ENCODE data around the gene CEP41. TPM values are rescaled to one million over a fixed set of nuclear protein-coding genes. Genes with fewer than 3 reads are reported as not detected.

The CEP41 gene
- total RNA-seq, 2 experiments from 2014 or later = 19.6 to 35.4 TPM

- Histone ChIP-seq H4K20me1 (ENCODE audit: insufficient read depth, low read length) (no peaks in the 10 kb centered on the region), H3K36me3 (ENCODE audit: insufficient read depth, low read length) (no peaks in the 10 kb centered on the region; the same call in 1 of the 2 replicates), H3K9me2 (ENCODE audit: insufficient read depth, low read length) (no peaks in the 10 kb centered on the region), H3K4me2 (ENCODE audit: low read length) (no peak overlapping the region), H2AFZ (ENCODE audit: low read length) (no peak overlapping the region), H3K9me3 (ENCODE audit: low read length) (no peaks in the 10 kb centered on the region), H3K79me2 (ENCODE audit: insufficient read depth, low read depth, low read length) (no peaks in the 10 kb centered on the region), H3K4me1 (ENCODE audit: insufficient read depth, low read length, poor library complexity, severe bottlenecking) (no peaks in the 10 kb centered on the region), H3K27ac (ENCODE audit: low read depth, low read length, poor library complexity, severe bottlenecking) (no peak overlapping the region), H3K4me3 (ENCODE audit: low read depth, low read length, poor library complexity, severe bottlenecking) (no peak overlapping the region)
- intact Hi-C loops (cut with micrococcal nuclease; ENCODE audit: unreplicated experiment) = no loop called here
- ChIA-PET POLR2A (interaction anchor here (0.7 kb wide), 1 partner anchor 34 kb away, joined by 3 read pairs; no protein-coding TSS in a partner anchor), CTCF (ENCODE audit: unreplicated experiment) (no interaction called here)
- no peak for DNase-seq (ENCODE audit: low spot score)
- TF ChIP-seq, protein P1, sequence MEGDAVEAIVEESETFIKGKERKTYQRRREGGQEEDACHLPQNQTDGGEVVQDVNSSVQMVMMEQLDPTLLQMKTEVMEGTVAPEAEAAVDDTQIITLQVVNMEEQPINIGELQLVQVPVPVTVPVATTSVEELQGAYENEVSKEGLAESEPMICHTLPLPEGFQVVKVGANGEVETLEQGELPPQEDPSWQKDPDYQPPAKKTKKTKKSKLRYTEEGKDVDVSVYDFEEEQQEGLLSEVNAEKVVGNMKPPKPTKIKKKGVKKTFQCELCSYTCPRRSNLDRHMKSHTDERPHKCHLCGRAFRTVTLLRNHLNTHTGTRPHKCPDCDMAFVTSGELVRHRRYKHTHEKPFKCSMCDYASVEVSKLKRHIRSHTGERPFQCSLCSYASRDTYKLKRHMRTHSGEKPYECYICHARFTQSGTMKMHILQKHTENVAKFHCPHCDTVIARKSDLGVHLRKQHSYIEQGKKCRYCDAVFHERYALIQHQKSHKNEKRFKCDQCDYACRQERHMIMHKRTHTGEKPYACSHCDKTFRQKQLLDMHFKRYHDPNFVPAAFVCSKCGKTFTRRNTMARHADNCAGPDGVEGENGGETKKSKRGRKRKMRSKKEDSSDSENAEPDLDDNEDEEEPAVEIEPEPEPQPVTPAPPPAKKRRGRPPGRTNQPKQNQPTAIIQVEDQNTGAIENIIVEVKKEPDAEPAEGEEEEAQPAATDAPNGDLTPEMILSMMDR (conservative IDR thresholded peaks at IDR 0.05; ENCODE audit: low read length) = no peak
- no peak for TF ChIP-seq EZH2phosphoT487 (IDR thresholded peaks at IDR 0.05; ENCODE audit: borderline replicate concordance, low read depth, low read length)
- no TSS peak for BruUV-seq (replicated peaks)
These were observed 23.6 kb downstream of the CEP41 start for GRCh38 chr7:130417213-130417612.

- H3K9me2 ChIP-seq (ENCODE audit: insufficient read depth, low read length) = no peaks in the 10 kb centered on the region
- no peaks in the 10 kb centered on the region for H3K4me1 ChIP-seq (ENCODE audit: insufficient read depth, low read length, poor library complexity, severe bottlenecking)
- no peak overlapping the region for H3K27ac ChIP-seq (ENCODE audit: low read depth, low read length, poor library complexity, severe bottlenecking)
- H3K4me2 ChIP-seq (ENCODE audit: low read length) = no peak overlapping the region
- TF ChIP-seq, protein P1 (conservative IDR thresholded peaks at IDR 0.05; ENCODE audit: low read length) = no peak
- TF ChIP-seq EZH2phosphoT487 (IDR thresholded peaks at IDR 0.05; ENCODE audit: borderline replicate concordance, low read depth, low read length) = no peak
- no peaks in the 10 kb centered on the region for H3K9me3 ChIP-seq (ENCODE audit: low read length)
- no peak for DNase-seq (ENCODE audit: low spot score)
- H4K20me1 ChIP-seq (ENCODE audit: insufficient read depth, low read length) = no peaks in the 10 kb centered on the region
- CTCF ChIA-PET (ENCODE audit: unreplicated experiment) = no interaction called here
- H2AFZ ChIP-seq (ENCODE audit: low read length) = no peak overlapping the region
- H3K4me3 ChIP-seq (ENCODE audit: low read depth, low read length, poor library complexity, severe bottlenecking) = no peak overlapping the region
- H3K36me3 ChIP-seq (ENCODE audit: insufficient read depth, low read length) = peaks cover 4% of the 10 kb centered on the region; the same call in 1 of the 2 replicates
- POLR2A ChIA-PET = no interaction called here
- intact Hi-C loops (cut with micrococcal nuclease; ENCODE audit: unreplicated experiment) = no loop called here
- BruUV-seq (replicated peaks) = no TSS peak
- H3K79me2 ChIP-seq (ENCODE audit: insufficient read depth, low read depth, low read length) = no peaks in the 10 kb centered on the region
These were observed 25.8 kb downstream of the CEP41 start for GRCh38 chr7:130415006-130415405.

GRCh38 chr7:130413201-130413600 is 27.6 kb downstream of the CEP41 start:
- H2AFZ ChIP-seq (ENCODE audit: low read length) = no peak overlapping the region
- no peak for TF ChIP-seq EZH2phosphoT487 (IDR thresholded peaks at IDR 0.05; ENCODE audit: borderline replicate concordance, low read depth, low read length)
- TF ChIP-seq, protein P1 (conservative IDR thresholded peaks at IDR 0.05; ENCODE audit: low read length) = no peak
- H3K79me2 ChIP-seq (ENCODE audit: insufficient read depth, low read depth, low read length) = no peaks in the 10 kb centered on the region
- no peak overlapping the region for H3K4me3 ChIP-seq (ENCODE audit: low read depth, low read length, poor library complexity, severe bottlenecking)
- no peaks in the 10 kb centered on the region for H3K4me1 ChIP-seq (ENCODE audit: insufficient read depth, low read length, poor library complexity, severe bottlenecking)
- H3K4me2 ChIP-seq (ENCODE audit: low read length) = no peak overlapping the region
- no peaks in the 10 kb centered on the region for H3K9me2 ChIP-seq (ENCODE audit: insufficient read depth, low read length)
- H3K9me3 ChIP-seq (ENCODE audit: low read length) = no peaks in the 10 kb centered on the region
- no TSS peak for BruUV-seq (replicated peaks)
- H3K27ac ChIP-seq (ENCODE audit: low read depth, low read length, poor library complexity, severe bottlenecking) = no peak overlapping the region
- intact Hi-C loops (cut with micrococcal nuclease; ENCODE audit: unreplicated experiment) = no loop called here
- ChIA-PET CTCF (ENCODE audit: unreplicated experiment) (no interaction called here), POLR2A (interaction anchor here (0.7 to 2.8 kb wide), 2 partner anchors 25 to 36 kb away, joined by 3 to 7 read pairs; no protein-coding TSS in a partner anchor)
- H4K20me1 ChIP-seq (ENCODE audit: insufficient read depth, low read length) = no peaks in the 10 kb centered on the region
- H3K36me3 ChIP-seq (ENCODE audit: insufficient read depth, low read length) = peaks cover 4% of the 10 kb centered on the region; the same call in 1 of the 2 replicates
- no peak for DNase-seq (ENCODE audit: low spot score)
